NAMALWA (cell line): ENCODE measurements around the gene SEMA4G.

Source experiments
- DNase-seq: peaks from one replicate; pipeline ENCODE4 v3.0.0-alpha.2; 2015; ENCODE audit warnings: low spot score

Gene SEMA4G

GRCh38 chr10:101007915-101008822 lies 38.9 kb downstream of the SEMA4G start:
- DNase-seq = no peak

GRCh38 chr10:101008823-101009423 lies 39.6 kb downstream of the SEMA4G start:
- no peak for DNase-seq

GRCh38 chr10:101010329-101010728 lies 41.0 kb downstream of the SEMA4G start:
- DNase-seq = no peak

GRCh38 chr10:101011517-101012423 lies 42.5 kb downstream of the SEMA4G start:
- no peak for DNase-seq

GRCh38 chr10:101012525-101013364 lies 43.4 kb downstream of the SEMA4G start:
- peak; percentile 94 for DNase-seq

GRCh38 chr10:101013365-101013825 lies 44.1 kb downstream of the SEMA4G start:
- no peak for DNase-seq

- peak; percentile 73 for DNase-seq
Observed at GRCh38 chr10:101014230-101014884, 45.1 kb downstream of the SEMA4G start.

- no peak for DNase-seq
Observed at GRCh38 chr10:101014966-101015581, 45.8 kb downstream of the SEMA4G start.

GRCh38 chr10:101015582-101015973 lies 46.3 kb downstream of the SEMA4G start:
- no peak for DNase-seq

GRCh38 chr10:101016814-101017213 lies 47.5 kb downstream of the SEMA4G start:
- no peak for DNase-seq

GRCh38 chr10:101018118-101018599 lies 48.9 kb downstream of the SEMA4G start:
- peak; percentile 47 for DNase-seq

- peak; percentile 76 for DNase-seq
Observed at GRCh38 chr10:101018600-101019439, 49.5 kb downstream of the SEMA4G start.
